KMS-11 (cell line): ENCODE measurements around the gene SORCS2.

ENCODE experiments used
- H2AFZ ChIP-seq: fragments of 200-600 bp; sonication (generic); 2 replicates; pipeline ENCODE4 v1.6.1; 2016; ENCODE audit warnings: antibody characterized with exemption, mixed run types, low read depth
- H3K27ac ChIP-seq: fragments of 200-600 bp; sonication (generic); 2 replicates; pipeline ENCODE4 v1.6.1; 2016; ENCODE audit warnings: mild to moderate bottlenecking, mixed run types
- H3K27me3 ChIP-seq: fragments of 200-600 bp; sonication (generic); 2 replicates; pipeline ENCODE4 v1.6.1; 2017; ENCODE audit warnings: mild to moderate bottlenecking, low read depth, mixed run types, moderate library complexity; ENCODE audit not compliant: insufficient read depth
- H3K36me3 ChIP-seq: fragments of 200-600 bp; sonication (generic); 2 replicates; pipeline ENCODE4 v1.6.1; 2017; ENCODE audit warnings: mild to moderate bottlenecking, mixed run types; ENCODE audit not compliant: insufficient read depth
- H3K4me1 ChIP-seq: fragments of 200-600 bp; sonication (generic); 2 replicates; pipeline ENCODE4 v1.6.1; 2016; ENCODE audit warnings: mild to moderate bottlenecking, low read depth, mixed run types; ENCODE audit not compliant: poor library complexity, severe bottlenecking
- H3K4me2 ChIP-seq: fragments of 200-600 bp; sonication (generic); 2 replicates; pipeline ENCODE4 v1.7.0; 2016; ENCODE audit warnings: mild to moderate bottlenecking, mixed run types
- H3K4me3 ChIP-seq: fragments of 200-600 bp; sonication (generic); IDR thresholded peaks from 2 replicates; pipeline ENCODE4 v1.6.1; 2017; ENCODE audit warnings: low read depth, low read length, mixed read lengths; ENCODE audit not compliant: insufficient read depth
- H3K79me2 ChIP-seq: fragments of 200-600 bp; sonication (generic); 2 replicates; pipeline ENCODE4 v1.6.1; 2016; ENCODE audit warnings: low read depth, mixed run types; ENCODE audit not compliant: insufficient read depth
- H3K9ac ChIP-seq: fragments of 200-600 bp; sonication (generic); 2 replicates; pipeline ENCODE4 v1.6.1; 2016; ENCODE audit warnings: mild to moderate bottlenecking, mixed run types
- H4K20me1 ChIP-seq: fragments of 200-600 bp; sonication (generic); 2 replicates; pipeline ENCODE4 v1.6.1; 2016; ENCODE audit warnings: mild to moderate bottlenecking, mixed run types; ENCODE audit not compliant: insufficient read depth
- TF ChIP-seq, protein P1 (sequence below): fragments of 200-600 bp; sonication (generic); conservative IDR thresholded peaks from 2 replicates; pipeline ENCODE4 v1.6.1; 2017; ENCODE audit warnings: low read depth, mild to moderate bottlenecking, antibody characterized with exemption, low read length, moderate library complexity, mixed read lengths

SORCS2 gene

DNA sequence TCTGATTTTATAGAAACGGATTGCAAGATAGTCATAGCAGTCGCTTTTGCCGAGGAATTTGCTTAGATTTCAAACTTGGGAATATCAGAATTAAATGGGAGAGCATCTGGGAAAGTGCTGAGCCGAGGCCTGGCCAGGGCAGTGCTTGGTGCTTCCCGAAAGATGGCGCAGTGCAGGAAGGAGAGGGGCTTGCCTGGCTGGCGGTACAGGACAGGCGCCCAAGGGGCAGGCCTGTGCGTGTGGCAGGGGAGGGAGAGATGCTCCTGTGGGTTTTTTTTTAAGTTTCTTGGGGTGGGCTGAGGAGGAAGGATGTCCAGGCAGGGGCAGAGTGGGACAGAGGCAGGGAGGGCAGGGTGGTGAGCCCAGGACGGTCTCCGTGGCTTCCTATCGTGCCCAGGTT is 506.2 kb downstream of the SORCS2 start:
- Histone ChIP-seq H3K4me2 (no peak overlapping the region), H3K4me3 (no peak overlapping the region), H4K20me1 (no peaks in the 10 kb centered on the region), H2AFZ (no peak overlapping the region), H3K4me1 (no peaks in the 10 kb centered on the region), H3K9ac (no peak overlapping the region), H3K27me3 (no peaks in the 10 kb centered on the region), H3K36me3 (no peaks in the 10 kb centered on the region), H3K79me2 (no peaks in the 10 kb centered on the region), H3K27ac (no peak overlapping the region)
- TF ChIP-seq, protein P1, sequence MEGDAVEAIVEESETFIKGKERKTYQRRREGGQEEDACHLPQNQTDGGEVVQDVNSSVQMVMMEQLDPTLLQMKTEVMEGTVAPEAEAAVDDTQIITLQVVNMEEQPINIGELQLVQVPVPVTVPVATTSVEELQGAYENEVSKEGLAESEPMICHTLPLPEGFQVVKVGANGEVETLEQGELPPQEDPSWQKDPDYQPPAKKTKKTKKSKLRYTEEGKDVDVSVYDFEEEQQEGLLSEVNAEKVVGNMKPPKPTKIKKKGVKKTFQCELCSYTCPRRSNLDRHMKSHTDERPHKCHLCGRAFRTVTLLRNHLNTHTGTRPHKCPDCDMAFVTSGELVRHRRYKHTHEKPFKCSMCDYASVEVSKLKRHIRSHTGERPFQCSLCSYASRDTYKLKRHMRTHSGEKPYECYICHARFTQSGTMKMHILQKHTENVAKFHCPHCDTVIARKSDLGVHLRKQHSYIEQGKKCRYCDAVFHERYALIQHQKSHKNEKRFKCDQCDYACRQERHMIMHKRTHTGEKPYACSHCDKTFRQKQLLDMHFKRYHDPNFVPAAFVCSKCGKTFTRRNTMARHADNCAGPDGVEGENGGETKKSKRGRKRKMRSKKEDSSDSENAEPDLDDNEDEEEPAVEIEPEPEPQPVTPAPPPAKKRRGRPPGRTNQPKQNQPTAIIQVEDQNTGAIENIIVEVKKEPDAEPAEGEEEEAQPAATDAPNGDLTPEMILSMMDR: no peak

DNA sequence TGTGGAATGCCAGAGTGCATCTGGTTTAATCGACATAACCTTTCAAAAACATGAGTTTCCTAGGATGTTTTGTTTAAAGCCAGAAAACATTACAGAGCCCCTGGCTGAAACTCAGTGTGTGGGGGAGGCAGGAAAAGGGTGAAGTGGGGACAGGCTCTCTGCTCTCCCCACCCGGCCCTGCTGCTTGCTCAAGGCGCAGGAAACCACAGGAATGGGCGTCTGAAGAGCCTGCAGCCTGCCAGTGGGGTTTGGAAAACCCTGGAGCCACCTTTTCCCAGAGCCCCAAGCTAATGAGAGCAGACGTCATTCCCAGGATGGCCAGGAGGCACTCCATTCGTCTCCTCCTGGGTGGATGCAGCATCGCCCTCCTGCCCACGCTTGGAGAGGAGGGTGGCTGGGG is 506.7 kb downstream of the SORCS2 start:
- H3K4me1 ChIP-seq: no peaks in the 10 kb centered on the region
- H3K27ac ChIP-seq: no peak overlapping the region
- H3K36me3 ChIP-seq: no peaks in the 10 kb centered on the region
- no peak overlapping the region for H3K4me2 ChIP-seq
- no peaks in the 10 kb centered on the region for H4K20me1 ChIP-seq
- no peak overlapping the region for H3K9ac ChIP-seq
- H2AFZ ChIP-seq: no peak overlapping the region
- H3K4me3 ChIP-seq: no peak overlapping the region
- H3K27me3 ChIP-seq: no peaks in the 10 kb centered on the region
- H3K79me2 ChIP-seq: no peaks in the 10 kb centered on the region
- TF ChIP-seq, protein P1: no peak

DNA sequence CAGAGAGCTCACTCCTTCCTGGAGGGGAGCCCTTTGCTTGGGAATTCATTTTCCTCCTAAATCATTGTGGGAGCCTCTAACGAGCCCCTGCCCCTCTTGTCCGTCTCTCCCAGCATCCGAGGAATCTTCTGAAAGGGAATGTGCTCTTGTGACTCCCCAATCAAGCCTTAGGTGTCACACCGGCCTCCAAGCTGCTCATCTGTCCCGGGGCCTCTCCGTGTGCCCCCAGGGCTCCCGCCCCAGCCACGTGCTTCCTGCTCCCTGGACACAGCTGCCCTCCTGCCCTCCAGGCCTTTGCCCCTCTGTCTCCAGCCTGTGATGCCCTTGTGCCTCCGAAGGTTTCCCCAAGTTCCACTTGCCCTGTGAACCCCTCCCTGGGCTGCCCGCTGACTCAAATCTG is 507.5 kb downstream of the SORCS2 start:
- Histone ChIP-seq H3K4me1 (no peaks in the 10 kb centered on the region), H4K20me1 (no peaks in the 10 kb centered on the region), H3K36me3 (no peaks in the 10 kb centered on the region), H3K79me2 (no peaks in the 10 kb centered on the region), H3K4me2 (no peak overlapping the region), H2AFZ (no peak overlapping the region), H3K27me3 (no peaks in the 10 kb centered on the region), H3K4me3 (no peak overlapping the region), H3K9ac (no peak overlapping the region), H3K27ac (no peak overlapping the region)
- TF ChIP-seq, protein P1: no peak

DNA sequence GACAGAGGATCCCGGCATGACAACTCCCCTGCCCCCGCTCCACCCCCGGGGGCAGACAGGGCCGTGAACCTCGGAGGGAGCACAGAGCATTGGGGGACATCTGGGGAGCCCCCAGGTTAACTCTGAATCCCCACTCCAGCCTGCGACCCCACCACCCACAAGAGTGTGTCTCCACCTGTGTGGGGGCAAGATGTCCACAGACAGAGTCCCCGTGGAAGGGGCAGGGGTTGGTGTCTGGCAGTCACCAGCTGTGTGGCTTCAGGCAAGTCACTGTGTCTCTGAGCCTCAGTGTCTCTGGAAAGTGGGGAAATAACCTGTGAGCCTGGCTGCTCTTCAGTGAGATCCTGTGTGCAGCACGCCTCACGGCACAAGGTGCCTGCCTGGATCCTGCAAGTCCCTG is 508.3 kb downstream of the SORCS2 start:
- Histone ChIP-seq H3K4me2 (no peak overlapping the region), H3K4me3 (no peak overlapping the region), H3K27me3 (no peaks in the 10 kb centered on the region), H2AFZ (no peak overlapping the region), H3K79me2 (no peaks in the 10 kb centered on the region), H3K4me1 (no peaks in the 10 kb centered on the region), H3K36me3 (no peaks in the 10 kb centered on the region), H3K27ac (no peak overlapping the region), H3K9ac (no peak overlapping the region), H4K20me1 (no peaks in the 10 kb centered on the region)
- TF ChIP-seq, protein P1: no peak
